Measurements from ENCODE around the gene MTHFD1L.

Gene MTHFD1L

DNA sequence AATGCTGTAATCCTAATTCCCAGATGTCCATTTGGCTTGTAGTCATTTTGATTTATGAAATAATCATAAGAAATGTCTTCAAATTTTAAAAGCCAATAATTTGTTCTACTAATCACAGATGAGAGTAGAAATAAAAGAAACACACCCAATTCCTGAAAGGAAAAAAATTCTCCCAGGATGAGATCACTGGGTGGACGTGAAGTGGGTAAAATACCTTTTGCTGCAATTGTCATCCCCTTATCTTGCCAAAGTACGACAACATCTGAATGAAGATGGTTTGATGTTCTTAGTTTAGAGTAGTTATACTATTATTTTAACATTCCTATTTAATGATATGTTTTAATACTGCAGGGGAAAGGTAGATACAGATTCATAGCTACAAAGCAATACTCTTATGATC lies 33.7 kb downstream of the MTHFD1L start:
- DNase-seq = no peak

DNA sequence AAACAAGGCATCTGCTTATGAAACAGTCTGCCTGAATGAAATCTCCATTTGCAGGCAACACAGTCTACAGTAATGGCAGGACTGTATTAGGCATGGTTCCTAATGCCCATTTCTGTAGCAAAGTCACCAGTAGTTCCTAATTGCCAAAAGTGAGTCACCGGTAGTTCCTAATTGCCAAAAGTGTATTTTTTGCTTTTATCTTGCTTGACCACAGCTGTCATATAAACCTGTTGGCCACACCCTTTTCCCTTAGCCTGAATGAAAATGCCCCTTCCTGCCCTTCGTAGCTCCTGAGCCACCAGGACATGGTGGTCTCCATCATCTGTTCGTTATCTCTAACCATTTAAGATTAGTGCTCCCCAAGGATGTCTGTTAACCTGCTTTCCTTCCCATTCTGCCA lies 34.5 kb downstream of the MTHFD1L start:
- DNase-seq = no peak

DNA sequence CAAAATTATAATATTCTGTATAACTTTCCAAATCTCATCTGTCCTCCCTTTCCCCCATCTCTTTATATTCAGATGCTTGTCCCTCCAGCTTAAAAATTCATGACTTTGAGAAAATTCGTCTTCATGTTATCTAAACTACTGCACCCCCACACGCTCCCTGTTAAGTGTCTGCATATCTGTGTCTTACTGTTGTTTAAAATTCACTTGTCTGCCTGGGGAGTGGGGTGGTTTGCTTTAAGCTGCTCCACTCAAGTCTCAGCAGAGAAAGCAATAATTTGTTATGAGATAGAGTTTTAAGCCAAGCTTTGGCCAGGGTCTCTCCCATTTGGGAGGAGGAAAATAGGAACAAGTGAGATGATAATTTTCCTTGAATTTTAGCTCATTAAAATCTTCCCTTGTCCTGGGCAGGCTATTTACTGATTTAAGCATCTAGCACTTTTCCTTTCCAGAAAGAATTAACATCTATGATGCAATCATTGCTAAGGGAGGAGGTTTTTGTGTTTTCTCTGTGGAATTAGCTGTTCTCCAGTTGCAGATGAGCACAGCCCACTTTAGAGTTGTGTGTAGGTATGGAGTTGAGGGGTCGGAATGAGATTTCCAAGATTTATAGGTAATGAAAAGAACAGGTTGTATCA lies 36.8 kb downstream of the MTHFD1L start:
- no peak for DNase-seq

DNA sequence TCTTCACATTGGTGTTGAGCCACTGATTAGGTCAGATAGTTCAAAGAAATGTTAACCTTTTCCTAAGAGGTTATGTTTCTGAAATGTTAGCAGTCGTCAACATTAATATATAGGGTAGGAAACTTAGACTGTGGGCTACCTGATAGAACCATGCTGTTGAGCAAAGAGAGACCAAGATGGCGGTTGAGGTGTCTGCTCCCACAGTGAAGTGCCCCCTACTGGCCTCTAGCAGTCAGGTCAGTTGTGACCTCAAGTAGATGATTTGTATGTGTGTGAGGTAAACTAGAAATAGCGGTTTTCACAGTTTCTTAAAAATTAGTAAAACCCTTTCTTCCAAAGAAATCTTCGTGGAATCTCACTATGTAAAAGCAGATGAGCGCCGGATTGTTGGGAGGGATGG lies 40.3 kb downstream of the MTHFD1L start:
- DNase-seq = no peak

DNA sequence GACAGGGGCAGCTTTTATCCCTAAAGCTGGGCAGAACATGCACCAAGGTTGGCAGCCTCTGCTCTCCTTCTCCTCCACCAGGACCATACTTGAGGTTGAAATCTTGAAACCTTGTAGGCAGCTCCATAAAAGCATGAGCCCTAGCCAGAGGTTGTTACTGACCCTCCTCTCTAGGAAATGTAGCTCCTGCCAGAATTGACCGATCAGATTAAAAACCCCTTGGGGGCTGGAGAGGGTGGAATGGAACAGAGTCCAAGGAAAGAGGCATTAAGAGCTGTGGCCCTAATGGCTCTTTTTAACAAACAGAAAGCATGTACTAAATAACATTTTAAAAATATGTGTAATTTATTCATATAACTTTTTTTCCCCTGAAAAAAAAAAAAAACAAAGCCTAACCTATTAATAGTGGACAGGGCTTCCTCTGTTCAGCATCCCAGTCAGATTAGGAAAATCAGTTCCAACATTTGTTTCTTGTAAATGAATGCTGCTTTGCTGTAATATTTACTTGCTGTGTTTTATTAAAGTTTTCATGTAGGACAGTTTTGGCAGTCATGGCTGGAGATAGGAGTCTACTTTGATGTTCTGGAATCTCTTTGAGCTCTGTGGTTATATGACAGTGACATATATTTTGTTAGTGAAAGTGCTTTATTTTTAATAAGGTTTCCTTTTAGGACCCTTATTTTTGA lies 41.3 kb downstream of the MTHFD1L start:
- DNase-seq = no peak

DNA sequence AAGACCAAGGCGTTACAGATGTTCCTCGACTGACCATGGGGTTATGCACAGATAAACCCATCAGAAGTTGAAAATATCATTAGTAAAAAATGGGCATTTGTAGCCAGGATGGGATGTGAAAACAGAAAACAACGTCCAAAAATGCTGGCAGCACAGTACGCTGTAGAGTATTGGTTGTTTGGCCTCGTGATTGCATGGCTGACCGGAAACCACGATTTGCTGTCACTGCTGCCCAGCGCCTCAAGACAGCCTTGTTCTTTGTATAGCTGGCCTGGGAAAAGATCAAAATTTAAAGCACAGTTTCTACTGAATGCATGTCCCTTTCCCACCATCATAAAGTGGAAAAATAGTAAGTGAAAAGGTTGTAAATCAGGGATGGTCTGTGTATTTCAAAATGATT lies 41.9 kb downstream of the MTHFD1L start:
- DNase-seq = no peak

DNA sequence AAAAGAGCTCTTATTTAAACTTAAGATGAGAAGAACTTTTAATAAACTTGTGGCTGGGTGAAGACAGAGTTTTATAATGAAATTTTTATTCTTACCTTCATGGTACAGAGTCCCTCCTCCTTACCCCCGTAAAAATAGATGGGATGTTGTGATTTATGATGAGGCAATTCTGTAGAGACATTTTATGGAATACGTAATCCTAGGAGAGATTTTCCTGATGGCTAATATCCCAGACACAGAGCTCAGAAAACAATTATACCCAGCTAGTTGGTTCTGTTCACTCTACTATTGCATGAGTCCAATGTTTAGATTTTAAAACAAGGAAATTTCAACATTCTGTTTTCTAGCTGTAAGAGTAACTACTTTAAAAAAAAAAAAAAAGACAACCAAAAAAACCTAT lies 43.4 kb downstream of the MTHFD1L start:
- no peak for DNase-seq

DNA sequence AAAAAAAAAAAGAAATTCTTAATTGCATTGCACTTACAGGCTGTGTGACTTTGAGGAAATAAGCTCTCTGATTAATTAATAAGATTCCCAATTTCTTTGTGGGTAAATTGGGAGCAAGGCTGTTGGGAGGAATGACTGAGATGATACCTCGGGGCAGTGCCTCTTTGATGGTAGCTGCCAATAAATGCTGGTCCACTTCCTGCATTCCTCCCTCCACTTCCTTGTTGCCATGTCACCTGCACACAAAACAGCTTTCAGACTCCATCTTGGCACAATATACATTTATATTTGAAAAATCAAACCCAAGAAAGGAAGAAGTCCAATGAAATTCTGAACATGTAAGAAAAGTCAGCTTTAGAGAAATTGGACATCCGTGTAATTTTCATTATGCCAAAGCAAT lies 45.1 kb downstream of the MTHFD1L start:
- DNase-seq = no peak

DNA sequence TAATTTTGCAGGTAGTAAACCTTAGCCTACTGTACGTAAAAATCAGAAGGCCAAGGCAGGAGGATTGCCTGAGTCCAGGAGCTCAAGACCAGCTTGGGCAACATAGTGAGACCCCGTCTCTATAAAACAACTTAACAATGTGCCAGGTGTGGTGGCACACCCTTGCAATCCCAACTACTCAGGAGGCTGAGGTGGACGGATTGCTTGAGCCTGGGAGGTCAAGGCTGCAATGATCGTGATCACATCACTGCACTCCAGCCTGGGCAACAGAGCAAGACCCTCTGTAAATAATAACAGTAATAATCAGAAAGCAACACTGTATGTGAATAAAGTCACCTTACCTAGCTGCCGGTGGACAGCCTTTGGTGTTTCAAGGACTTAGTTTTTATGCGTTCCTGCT lies 48.9 kb downstream of the MTHFD1L start:
- DNase-seq = no peak

DNA sequence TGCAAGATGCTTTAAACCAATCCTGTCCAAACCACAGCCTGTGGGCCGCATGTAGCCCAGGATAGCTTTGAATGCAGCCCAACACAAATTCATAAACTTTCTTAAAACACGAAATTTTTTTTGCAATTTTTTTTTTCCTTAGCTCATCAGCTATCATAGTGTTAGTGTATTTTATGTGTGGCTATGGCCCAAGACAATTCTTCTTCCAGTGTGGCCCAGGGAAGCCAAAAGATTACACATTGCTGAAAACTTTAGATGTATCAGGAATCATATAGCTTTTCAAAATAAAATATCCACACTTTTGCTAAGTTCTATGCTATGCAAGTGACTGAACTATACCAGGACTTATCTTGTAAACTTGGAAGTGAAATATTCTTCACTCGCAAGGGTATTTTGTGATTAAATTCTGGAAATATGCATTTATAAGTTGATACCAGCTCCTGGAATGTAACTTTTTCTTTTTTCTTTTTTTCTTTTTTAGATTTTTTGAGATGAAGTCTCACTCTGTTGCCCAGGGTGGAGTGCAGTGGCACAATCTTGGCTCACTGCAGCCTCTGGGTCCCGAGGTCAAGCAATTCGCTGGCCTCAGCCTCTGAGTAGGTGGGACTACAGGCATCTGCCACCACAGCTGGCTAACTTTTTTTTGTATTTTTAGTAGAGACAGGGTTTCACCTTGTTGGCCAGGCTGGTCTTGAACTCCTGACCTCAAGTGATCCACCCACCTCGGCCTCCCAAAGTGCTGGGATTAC lies 49.8 kb downstream of the MTHFD1L start:
- no peak for DNase-seq

DNA sequence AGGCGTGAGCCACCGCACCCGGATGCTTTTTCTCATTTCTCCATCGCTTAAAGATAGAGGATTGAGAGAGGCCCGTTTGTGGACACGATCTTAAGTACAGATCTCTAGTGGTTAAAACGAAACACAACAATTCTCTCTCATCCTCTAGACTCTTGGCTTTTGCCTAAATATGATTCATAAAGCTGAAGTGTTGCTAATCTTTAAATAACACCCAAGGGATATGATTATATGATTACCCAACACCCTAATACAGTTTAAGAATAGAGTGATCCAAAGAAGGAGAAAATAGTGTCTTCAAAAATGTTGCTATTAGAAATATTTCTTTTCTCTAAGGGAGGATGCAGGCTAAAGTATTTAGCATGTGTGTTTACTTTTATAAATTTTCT lies 50.4 kb downstream of the MTHFD1L start:
- no peak for DNase-seq

DNA sequence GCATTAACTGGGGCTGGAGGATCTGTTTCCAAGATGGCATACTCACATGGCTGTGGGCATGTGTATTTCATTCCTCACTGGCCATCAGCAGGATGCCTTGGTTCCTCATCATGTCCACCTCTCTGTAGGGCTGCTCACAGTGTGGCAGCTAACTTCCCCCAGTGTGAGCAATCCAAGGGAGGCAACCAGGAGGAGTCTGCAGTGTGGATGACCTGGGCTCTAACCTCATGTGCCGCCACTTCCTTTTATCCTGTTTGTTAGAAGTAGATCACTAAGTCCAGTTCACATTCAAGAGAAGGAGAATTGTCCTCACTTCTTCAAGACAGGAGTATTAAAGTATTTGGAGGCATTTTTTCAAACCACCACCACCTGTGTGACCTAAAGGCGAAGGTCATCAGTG lies 54.4 kb downstream of the MTHFD1L start:
- no peak for DNase-seq

DNA sequence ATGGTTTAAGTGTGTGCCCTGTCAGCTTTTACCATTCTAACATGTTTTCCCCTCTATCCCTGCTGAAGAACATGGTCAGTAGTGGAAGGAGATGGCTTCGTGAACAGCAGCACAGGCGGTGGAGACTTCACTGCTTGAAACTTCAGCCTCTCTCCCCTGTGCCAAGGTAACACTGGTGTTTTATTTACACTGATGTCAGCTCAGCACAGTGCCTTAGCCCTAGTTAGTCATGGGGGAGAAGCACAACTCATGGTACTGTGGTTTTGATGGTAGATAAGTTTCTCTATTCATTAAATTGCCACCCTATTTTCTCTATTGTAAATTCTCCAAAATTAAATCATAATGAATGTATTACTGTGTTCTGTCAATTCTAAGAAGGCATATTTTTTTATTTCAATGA lies 56.6 kb downstream of the MTHFD1L start:
- no peak for DNase-seq

DNA sequence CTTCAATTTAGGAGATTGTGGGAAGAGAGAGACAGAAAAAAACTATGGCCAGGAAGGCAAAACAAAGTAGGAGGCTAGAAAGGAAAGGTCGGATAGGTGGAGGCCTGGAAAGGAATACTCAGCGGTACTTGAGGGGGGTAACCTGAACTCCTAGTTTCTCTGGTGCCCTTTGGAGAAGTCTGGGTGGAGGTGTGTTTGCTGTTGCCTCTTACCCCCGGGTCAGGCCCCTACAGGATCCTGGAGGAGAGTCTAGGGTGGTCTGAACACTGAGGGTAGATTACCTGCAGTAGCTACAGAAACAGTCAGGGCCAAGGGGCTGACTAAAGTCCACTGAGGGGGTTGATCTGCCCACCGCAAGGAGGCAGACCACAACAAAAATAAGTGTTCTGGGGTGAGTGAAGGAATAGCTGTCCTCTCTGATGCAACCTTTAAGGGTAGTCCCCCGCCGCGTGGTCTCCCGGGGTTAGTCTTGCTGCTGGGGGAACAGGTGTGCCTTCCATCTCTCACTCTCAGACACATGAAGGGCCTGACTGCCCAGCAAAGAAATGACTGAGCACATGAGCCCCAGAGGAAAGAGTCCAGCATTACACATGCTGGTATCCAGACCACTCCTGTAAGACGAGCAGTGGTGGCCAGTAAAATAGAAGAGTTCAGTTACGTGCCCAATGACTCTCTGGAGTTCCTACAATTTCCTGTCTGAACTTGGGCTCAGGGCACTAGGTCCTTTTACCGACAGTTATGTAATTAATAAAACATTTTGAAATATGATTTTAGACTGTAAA lies 59.5 kb downstream of the MTHFD1L start:
- DNase-seq = no peak

DNA sequence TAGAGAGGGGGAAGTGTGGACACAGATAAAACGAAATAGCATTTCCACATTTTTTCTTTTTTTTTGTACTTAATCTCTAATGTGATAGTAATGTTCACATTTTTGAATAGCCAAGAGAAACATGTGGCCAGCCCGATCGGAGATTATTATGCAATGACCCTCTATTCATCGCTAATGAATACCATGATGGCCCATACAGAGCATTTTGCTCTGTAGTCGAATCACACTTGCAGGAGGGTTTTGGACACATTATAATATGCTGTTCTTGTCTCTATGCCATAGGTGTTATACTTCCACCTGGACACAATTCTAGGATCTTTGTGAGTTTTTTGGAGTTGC lies 60.1 kb downstream of the MTHFD1L start:
- DNase-seq = no peak

DNA sequence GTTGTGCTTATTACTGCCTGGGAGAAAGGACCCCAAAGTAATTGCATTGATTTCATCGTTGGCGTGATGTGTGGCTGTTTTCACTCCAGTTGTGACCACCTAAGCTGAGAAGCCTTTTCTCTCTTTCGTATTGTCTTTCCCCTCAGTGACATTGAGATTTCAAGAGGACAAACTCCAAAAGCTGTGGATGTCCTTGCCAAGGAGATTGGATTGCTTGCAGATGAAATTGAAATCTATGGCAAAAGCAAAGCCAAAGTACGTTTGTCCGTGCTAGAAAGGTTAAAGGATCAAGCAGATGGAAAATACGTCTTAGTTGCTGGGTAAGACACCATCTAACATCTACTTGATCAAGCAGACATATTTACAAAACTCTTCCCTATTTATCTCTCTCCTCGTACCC lies 60.5 kb downstream of the MTHFD1L start:
- no peak for DNase-seq

DNA sequence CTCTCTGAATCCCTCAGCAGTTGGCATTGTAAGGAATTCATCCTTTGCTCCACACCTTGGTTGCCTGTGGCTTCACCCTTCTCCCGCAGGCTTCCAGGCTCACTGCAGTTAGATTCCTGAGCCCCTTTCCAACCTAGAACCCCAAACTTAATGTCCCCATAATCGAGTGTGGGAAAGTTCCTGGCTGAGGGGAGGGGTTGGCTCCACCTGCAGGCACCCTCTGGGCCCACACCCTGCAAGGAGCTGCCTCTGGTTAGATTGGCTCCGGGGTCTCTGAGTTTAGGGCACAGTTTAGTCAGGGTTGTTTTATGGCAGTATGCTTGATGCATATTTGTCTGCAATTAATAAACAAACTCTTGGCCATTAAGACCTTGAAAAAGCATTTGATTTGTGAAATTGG lies 63.4 kb downstream of the MTHFD1L start:
- DNase-seq = no peak

DNA sequence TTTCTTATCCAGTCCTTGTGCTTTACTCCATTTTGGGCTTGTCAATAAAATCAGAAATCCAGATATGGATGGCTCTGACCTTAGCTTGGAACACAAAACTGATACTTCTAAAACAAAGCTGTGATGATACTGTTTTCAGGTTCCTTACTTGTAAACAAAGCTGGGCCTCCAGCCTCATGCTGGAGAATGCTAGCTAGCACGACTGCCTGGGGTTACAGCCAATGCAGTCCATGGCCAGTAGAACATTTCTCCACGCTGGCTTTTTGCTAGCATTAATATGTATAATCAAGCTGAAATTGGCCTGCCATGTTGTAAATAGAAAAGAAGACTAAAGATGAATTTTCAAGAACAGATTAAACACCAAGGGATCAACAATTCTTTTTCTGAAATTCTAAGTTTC lies 63.9 kb downstream of the MTHFD1L start:
- no peak for DNase-seq

DNA sequence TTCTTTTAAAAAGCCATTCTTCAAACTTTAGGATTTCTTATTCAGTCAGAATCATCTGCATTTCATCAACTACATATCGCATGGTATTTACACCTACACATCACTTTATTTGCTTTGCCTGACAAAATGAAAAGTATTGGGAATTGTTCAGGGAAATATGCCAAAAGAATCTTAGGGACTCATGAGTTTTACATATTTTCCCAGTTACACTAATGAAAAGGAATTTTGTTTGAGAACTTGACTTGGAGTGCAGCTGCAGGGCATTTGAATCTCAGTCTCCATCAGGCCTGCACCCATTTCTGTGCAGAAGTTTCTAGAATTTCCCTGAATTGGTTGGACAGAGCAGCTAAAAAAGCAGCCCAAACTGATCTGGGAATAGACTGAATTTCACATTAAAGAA lies 65.3 kb downstream of the MTHFD1L start:
- no peak for DNase-seq

DNA sequence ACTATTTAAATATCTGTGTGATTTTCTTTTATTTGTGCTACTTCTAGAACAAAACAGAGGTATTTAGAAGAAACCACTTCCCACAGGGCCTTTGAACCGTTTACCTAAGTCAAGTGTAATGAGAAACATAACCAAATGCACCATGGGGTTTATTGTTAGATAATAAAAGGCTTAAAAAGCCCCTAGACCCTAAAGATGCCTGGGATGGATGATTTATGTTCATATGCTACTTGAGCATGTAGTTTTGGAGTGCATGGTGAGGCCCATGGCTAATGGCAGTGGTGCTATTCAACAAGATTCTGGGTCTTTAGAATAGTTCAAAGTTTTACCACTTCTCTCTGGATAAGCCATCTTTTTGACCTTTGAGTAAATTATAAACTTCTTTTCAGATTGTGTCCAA lies 65.9 kb downstream of the MTHFD1L start:
- no peak for DNase-seq

DNA sequence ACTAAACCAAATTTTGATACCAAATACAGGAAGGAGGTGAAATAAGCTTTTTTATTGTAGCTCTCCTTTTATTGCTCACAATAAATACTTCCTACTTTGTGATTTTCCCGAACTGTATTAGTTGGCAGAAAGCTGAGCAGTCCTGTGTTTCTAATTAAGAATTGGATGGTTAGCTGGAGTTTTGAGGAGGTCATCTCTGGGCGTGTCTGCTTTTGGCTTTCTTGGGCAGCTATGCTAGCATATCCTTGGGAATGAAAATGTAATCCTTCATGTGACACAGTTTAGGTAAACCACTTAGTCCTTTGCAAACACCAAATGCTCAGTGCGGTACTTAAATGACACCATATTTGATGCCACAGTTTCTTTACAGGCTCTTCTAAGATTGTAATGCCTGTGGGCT lies 67.5 kb downstream of the MTHFD1L start:
- no peak for DNase-seq

DNA sequence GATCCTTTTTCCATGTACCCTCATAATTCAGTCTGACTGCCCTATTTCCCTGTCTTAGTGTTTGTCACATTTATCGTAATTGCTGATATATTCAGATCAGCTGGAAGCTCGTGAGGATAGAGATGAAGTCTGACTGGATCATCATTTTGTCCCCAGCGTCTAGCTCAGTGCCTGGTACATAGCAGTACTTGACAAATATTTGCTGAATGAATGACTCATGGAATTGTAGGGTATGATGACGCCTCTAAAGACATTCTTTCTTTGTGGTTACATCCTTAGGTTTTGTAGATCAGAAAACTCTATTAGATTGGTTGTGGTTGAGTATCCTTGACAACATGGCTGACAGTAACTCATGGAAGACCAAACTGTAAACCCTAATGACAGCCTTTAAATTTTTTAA lies 68.9 kb downstream of the MTHFD1L start:
- DNase-seq = no peak

DNA sequence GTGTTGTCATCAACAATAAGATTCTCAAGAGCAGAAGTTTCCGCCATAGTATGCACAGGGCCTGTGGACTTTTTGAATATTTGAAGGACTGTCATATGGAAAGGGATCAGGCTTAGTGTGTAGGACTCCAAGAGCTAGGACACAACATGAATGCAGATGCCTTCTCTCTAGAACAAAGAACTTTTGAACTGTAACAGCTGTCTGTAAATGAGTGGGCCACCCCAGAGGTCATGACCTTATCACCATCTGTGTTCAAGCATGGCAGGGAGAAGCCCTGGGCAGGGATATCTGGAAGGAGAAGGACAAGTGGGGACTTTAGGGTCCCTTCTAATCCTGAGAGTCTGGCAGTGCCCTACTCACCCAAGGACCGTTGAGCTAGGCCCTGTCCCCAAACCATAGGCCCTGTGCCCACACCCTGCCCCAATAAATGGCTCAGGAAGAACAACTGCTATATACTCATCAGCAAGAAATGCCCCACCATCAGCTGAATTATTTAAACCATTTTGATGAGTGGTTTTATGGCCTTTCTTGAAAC lies 70.6 kb downstream of the MTHFD1L start:
- DNase-seq = no peak
